Loucy (cell line): Measurements from ENCODE around the gene TANGO2.
A peak's percentile ranks its signal among the peaks of the same experiment; 100 is the strongest.

ENCODE experiments used
- H2AFZ ChIP-seq: fragments of 200-600 bp; sonication (generic); 2 replicates; pipeline ENCODE4 v1.6.0; 2016; ENCODE audit warnings: antibody characterized with exemption, mild to moderate bottlenecking, low read length, moderate library complexity
- H3F3A ChIP-seq: fragments of 200-600 bp; 2 replicates; pipeline ENCODE4 v1.6.0; 2016; ENCODE audit warnings: antibody characterized with exemption, low read depth, mild to moderate bottlenecking
- H3K27me3 ChIP-seq: fragments of 200-600 bp; sonication (generic); 2 replicates; pipeline ENCODE4 v1.6.1; 2014; ENCODE audit warnings: low read length, mild to moderate bottlenecking; ENCODE audit not compliant: insufficient read depth, poor library complexity, severe bottlenecking
- H3K36me3 ChIP-seq: fragments of 200-600 bp; sonication (generic); 2 replicates; pipeline ENCODE4 v1.6.1; 2016; ENCODE audit warnings: low read length; ENCODE audit not compliant: insufficient read depth
- H3K4me1 ChIP-seq: fragments of 200-600 bp; sonication (generic); 2 replicates; pipeline ENCODE4 v1.5.1; 2014; ENCODE audit warnings: low read length, mild to moderate bottlenecking; ENCODE audit not compliant: insufficient read depth, poor library complexity, severe bottlenecking
- H3K4me2 ChIP-seq: fragments of 200-600 bp; sonication (generic); 2 replicates; pipeline ENCODE4 v1.6.0; 2014; ENCODE audit warnings: antibody characterized with exemption, low read length, low read depth, mild to moderate bottlenecking; ENCODE audit not compliant: poor library complexity, severe bottlenecking
- H3K4me3 ChIP-seq: fragments of 200-600 bp; sonication (generic); 2 replicates; pipeline ENCODE4 v1.5.1; 2014; ENCODE audit warnings: low read length, mild to moderate bottlenecking, mixed read lengths; ENCODE audit not compliant: poor library complexity, severe bottlenecking
- H3K79me2 ChIP-seq: fragments of 200-600 bp; sonication (generic); 2 replicates; pipeline ENCODE4 v1.6.1; 2014; ENCODE audit warnings: low read length; ENCODE audit not compliant: insufficient read depth
- H3K9ac ChIP-seq: fragments of 200-600 bp; sonication (generic); 2 replicates; pipeline ENCODE4 v1.6.0; 2014; ENCODE audit warnings: mild to moderate bottlenecking, low read depth, low read length, moderate library complexity; ENCODE audit not compliant: poor library complexity, severe bottlenecking
- H3K9me2 ChIP-seq: fragments of 200-600 bp; sonication (generic); replicated peaks from 2 replicates; pipeline ENCODE4 v1.6.1; 2016; ENCODE audit warnings: low read depth, low read length, mixed read lengths
- H3K9me3 ChIP-seq: fragments of 200-600 bp; sonication (generic); 2 replicates; pipeline ENCODE4 v1.6.1; 2014; ENCODE audit warnings: mild to moderate bottlenecking, antibody characterized with exemption, low read length, low read depth; ENCODE audit not compliant: insufficient read depth
- H4K20me1 ChIP-seq: fragments of 200-600 bp; sonication (generic); 2 replicates; pipeline ENCODE4 v1.6.0; 2014; ENCODE audit warnings: antibody characterized with exemption, low read length, mild to moderate bottlenecking; ENCODE audit not compliant: insufficient read depth, poor library complexity, severe bottlenecking
- CTCF ChIP-seq: fragments of 200-600 bp; sonication (generic); conservative IDR thresholded peaks from 2 replicates; pipeline ENCODE4 v1.5.1; 2014; ENCODE audit warnings: mild to moderate bottlenecking, antibody characterized with exemption, low read length
- EZH2phosphoT487 ChIP-seq: fragments of 200-600 bp; IDR thresholded peaks from 2 replicates; pipeline ENCODE4 v1.6.1; 2018; ENCODE audit warnings: antibody characterized with exemption, mild to moderate bottlenecking, moderate library complexity, borderline replicate concordance

The TANGO2 gene

GRCh38 chr22:20022978-20023613, 2.2 kb downstream of the TANGO2 start:
- Histone ChIP-seq H4K20me1 (peaks cover 10% of the 10 kb centered on the region), H3K36me3 (no peaks in the 10 kb centered on the region), H3K9ac (peak overlapping the region; percentile 94), H3K9me3 (no peaks in the 10 kb centered on the region), H2AFZ (no peak overlapping the region), H3F3A (no peaks in the 10 kb centered on the region), H3K4me2 (peak overlapping the region; percentile 95), H3K9me2 (no peaks in the 10 kb centered on the region), H3K4me3 (no peak overlapping the region), H3K27me3 (no peaks in the 10 kb centered on the region), H3K79me2 (peaks cover 25% of the 10 kb centered on the region), H3K4me1 (peaks cover 20% of the 10 kb centered on the region)
- TF ChIP-seq EZH2phosphoT487: no peak
- no peak for TF ChIP-seq CTCF

- H3K9me3 ChIP-seq: no peaks in the 10 kb centered on the region
- H3K9ac ChIP-seq: no peak overlapping the region
- H3K4me3 ChIP-seq: no peak overlapping the region
- peaks cover 25% of the 10 kb centered on the region for H3K79me2 ChIP-seq
- no peak overlapping the region for H2AFZ ChIP-seq
- H3K4me2 ChIP-seq: no peak overlapping the region
- H3K4me1 ChIP-seq: peaks cover 20% of the 10 kb centered on the region
- no peaks in the 10 kb centered on the region for H3K9me2 ChIP-seq
- no peaks in the 10 kb centered on the region for H3K27me3 ChIP-seq
- no peaks in the 10 kb centered on the region for H3F3A ChIP-seq
- TF ChIP-seq EZH2phosphoT487 (no peak), CTCF (no peak)
- H4K20me1 ChIP-seq: peaks cover 10% of the 10 kb centered on the region
- no peaks in the 10 kb centered on the region for H3K36me3 ChIP-seq
Observed at GRCh38 chr22:20024225-20024624, 3.3 kb downstream of the TANGO2 start.

GRCh38 chr22:20024650-20025397, 3.9 kb downstream of the TANGO2 start:
- no peak overlapping the region for H3K4me2 ChIP-seq
- H3K9me3 ChIP-seq: no peaks in the 10 kb centered on the region
- peaks cover 25% of the 10 kb centered on the region for H3K79me2 ChIP-seq
- H3K9ac ChIP-seq: no peak overlapping the region
- H3K36me3 ChIP-seq: no peaks in the 10 kb centered on the region
- H2AFZ ChIP-seq: no peak overlapping the region
- no peaks in the 10 kb centered on the region for H3F3A ChIP-seq
- TF ChIP-seq CTCF: no peak
- H3K4me3 ChIP-seq: no peak overlapping the region
- H4K20me1 ChIP-seq: peaks cover 10% of the 10 kb centered on the region
- no peaks in the 10 kb centered on the region for H3K9me2 ChIP-seq
- H3K4me1 ChIP-seq: peaks cover 20% of the 10 kb centered on the region
- H3K27me3 ChIP-seq: no peaks in the 10 kb centered on the region
